HG03095 (cell line): Measurements from ENCODE around the gene SRRM1.
"Not testable (repeated sequence)": the region's sequence is repeated elsewhere in the genome, so short reads cannot be mapped to it uniquely, and the experiment has no call there.

Source experiments
- ATAC-seq: cut with Tn5 transposase; IDR thresholded peaks from one replicate; pipeline ENCODE4 v1.9.1; 2021; ENCODE audit warnings: moderate library complexity; ENCODE audit not compliant: unreplicated experiment

SRRM1 gene

GRCh38 chr1:24693827-24694379 lies 50.8 kb downstream of the SRRM1 start:
- ATAC-seq: no peak

- ATAC-seq: no peak
Measured at GRCh38 chr1:24694380-24694843, 51.3 kb downstream of the SRRM1 start.

- no peak for ATAC-seq
Measured at GRCh38 chr1:24695202-24695974, 52.3 kb downstream of the SRRM1 start.

GRCh38 chr1:24696041-24696755 lies 53.1 kb downstream of the SRRM1 start:
- no peak for ATAC-seq

GRCh38 chr1:24696756-24697330 lies 53.7 kb downstream of the SRRM1 start:
- ATAC-seq: no peak

GRCh38 chr1:24697453-24698001 lies 54.4 kb downstream of the SRRM1 start:
- ATAC-seq: not testable (repeated sequence)

GRCh38 chr1:24698326-24698725 lies 55.2 kb downstream of the SRRM1 start:
- not testable (repeated sequence) for ATAC-seq

- no peak for ATAC-seq
Measured at GRCh38 chr1:24699628-24700027, 56.5 kb downstream of the SRRM1 start.

- ATAC-seq: no peak
Measured at GRCh38 chr1:24702511-24703293, 59.6 kb downstream of the SRRM1 start.

- ATAC-seq: no peak
Measured at GRCh38 chr1:24704411-24705259, 61.5 kb downstream of the SRRM1 start.

- no peak for ATAC-seq
Measured at GRCh38 chr1:24705260-24706073, 62.4 kb downstream of the SRRM1 start.

- not testable (repeated sequence) for ATAC-seq
Measured at GRCh38 chr1:24706074-24706389, 62.9 kb downstream of the SRRM1 start.

GRCh38 chr1:24707687-24708086 lies 64.6 kb downstream of the SRRM1 start:
- ATAC-seq: no peak

GRCh38 chr1:24708938-24709337 lies 65.8 kb downstream of the SRRM1 start:
- no peak for ATAC-seq

GRCh38 chr1:24709791-24710441 lies 66.8 kb downstream of the SRRM1 start:
- ATAC-seq: no peak

GRCh38 chr1:24711329-24711728 lies 68.2 kb downstream of the SRRM1 start:
- no peak for ATAC-seq

- ATAC-seq: no peak
Measured at GRCh38 chr1:24713176-24713575, 70.1 kb downstream of the SRRM1 start.

- no peak for ATAC-seq
Measured at GRCh38 chr1:24713736-24714135, 70.6 kb downstream of the SRRM1 start.
